CD8-positive, alpha-beta memory T cell (primary cell): ENCODE measurements around the gene CELF4. TPM values are rescaled to one million over a fixed set of nuclear protein-coding genes. Genes with fewer than 3 reads are reported as not detected.

Experiments
- CTCF ChIA-PET: fragments of 350-600 bp; sonication (Branson Sonifier 250); formaldehyde crosslinking; loops from one replicate; lab custom pipeline; 2021; ENCODE audit warnings: antibody characterized with exemption; lab: Charles Lee
- POLR2A ChIA-PET: fragments of 350-600 bp; sonication (Branson Sonifier 250); formaldehyde crosslinking; loops from one replicate; lab custom pipeline; 2021; ENCODE audit warnings: antibody characterized with exemption; lab: Charles Lee
- DNase-seq, 5 donors: peaks; one replicate each; pipeline versions ENCODE4 v3.0.0 to v3.0.0-alpha.2; 2020 to 2022; ENCODE audit warnings: mixed read lengths in 1 of 5
- H3K27ac ChIP-seq: one replicate; pipeline ENCODE4 v1.7.0; 2013; ENCODE audit warnings: low read depth, mild to moderate bottlenecking, low read length, moderate library complexity
- H3K27me3 ChIP-seq: 2 replicates; pipeline ENCODE4 v1.7.0; 2013; ENCODE audit warnings: low read length, mild to moderate bottlenecking; ENCODE audit not compliant: insufficient read depth, poor library complexity, severe bottlenecking
- H3K36me3 ChIP-seq: 2 replicates; pipeline ENCODE4 v1.7.0; 2013; ENCODE audit warnings: mild to moderate bottlenecking, low read length, moderate library complexity; ENCODE audit not compliant: insufficient read depth
- H3K4me1 ChIP-seq: 2 replicates; pipeline ENCODE4 v1.7.0; 2013; ENCODE audit warnings: mild to moderate bottlenecking, low read length, moderate library complexity; ENCODE audit not compliant: insufficient read depth
- H3K4me3 ChIP-seq: 2 replicates; pipeline ENCODE4 v1.7.0; 2013; ENCODE audit warnings: mild to moderate bottlenecking, low read length
- H3K9me3 ChIP-seq: 2 replicates; pipeline ENCODE4 v1.7.0; 2013; ENCODE audit warnings: mild to moderate bottlenecking, low read length
- H3K27ac Mint-ChIP-seq, 8 donors: one replicate each; pipeline ENCODE4 v1.8.0; 2020 to 2021; ENCODE audit warnings: mixed read lengths in 8 of 8, mild to moderate bottlenecking in 6 of 8, inconsistent platforms in 3 of 8, moderate library complexity in 3 of 8
- H3K27me3 Mint-ChIP-seq, 2 donors: one replicate each; pipeline ENCODE4 v1.8.0; 2020 to 2021; ENCODE audit warnings: mixed read lengths in 2 of 2, mild to moderate bottlenecking in 1 of 2, moderate library complexity in 1 of 2
- H3K36me3 Mint-ChIP-seq, 3 donors: one replicate each; pipeline ENCODE4 v1.8.0; 2020 to 2021; ENCODE audit warnings: mixed read lengths in 3 of 3, inconsistent platforms in 1 of 3, mild to moderate bottlenecking in 1 of 3
- H3K4me1 Mint-ChIP-seq, 3 donors: one replicate each; pipeline ENCODE4 v1.8.0; 2020 to 2021; ENCODE audit warnings: mixed read lengths in 3 of 3, inconsistent platforms in 1 of 3, mild to moderate bottlenecking in 1 of 3
- H3K4me3 Mint-ChIP-seq, 7 donors: one replicate each; pipeline ENCODE4 v1.8.0; 2020 to 2021; ENCODE audit warnings: mixed read lengths in 7 of 7, mild to moderate bottlenecking in 6 of 7, moderate library complexity in 4 of 7, inconsistent platforms in 2 of 7
- H3K9me3 Mint-ChIP-seq, 5 donors: one replicate each; pipeline ENCODE4 v1.8.0; 2020 to 2022; ENCODE audit warnings: mixed read lengths in 5 of 5, mild to moderate bottlenecking in 3 of 5, moderate library complexity in 2 of 5, inconsistent platforms in 1 of 5
- polyA plus RNA-seq: library from polyadenylated mRNA; unstranded; fragments of 300-500 nt; fragmentation: Illumina TruSeq; gene quantifications from one replicate; pipeline ENCODE4 v1.2.3, GENCODE V29; 2021
- total RNA-seq, 2 experiments: library from RNA; stranded (reverse); gene quantifications; one replicate each; pipeline ENCODE4 v1.2.3, GENCODE V29; 2021

CELF4 gene
- total and polyA plus RNA-seq, 3 experiments from 2014 or later, result not detected

DNA sequence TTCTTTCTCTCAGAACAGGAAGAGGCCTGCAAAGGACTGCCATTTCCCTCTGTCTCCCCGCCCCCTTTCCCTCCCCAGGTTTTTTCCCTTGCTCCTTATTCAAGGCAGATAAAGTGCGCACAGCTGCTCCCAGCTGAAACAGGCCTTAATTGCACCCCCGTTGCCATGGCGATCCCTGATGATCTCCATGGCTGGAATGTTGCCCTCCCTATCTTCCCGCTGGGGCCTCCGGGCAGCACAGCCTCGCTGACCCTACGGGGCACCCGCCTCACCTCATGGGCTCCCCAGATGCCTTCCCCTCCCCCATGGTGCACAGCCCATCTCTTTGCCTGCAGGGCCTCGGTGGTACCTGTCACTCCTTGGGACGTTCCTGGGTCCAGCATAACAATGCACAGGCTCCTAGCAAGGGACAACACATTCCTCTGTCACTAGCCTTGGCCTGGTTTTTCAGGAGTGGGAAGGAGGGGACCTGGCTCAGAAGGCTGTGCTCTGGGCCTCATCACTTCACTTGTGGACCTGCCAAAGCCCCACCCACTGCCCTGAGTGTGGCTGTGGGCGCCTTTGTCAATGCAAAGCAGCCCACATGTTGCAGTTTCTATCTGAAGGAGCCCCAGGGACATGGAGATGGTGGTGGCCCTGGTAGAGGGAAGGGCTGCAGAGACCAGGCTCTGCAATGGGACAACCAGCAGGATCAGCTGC, 115.0 kb downstream of the CELF4 start:
- H3K9me3 Mint-ChIP-seq, result peaks cover 0 to 2% (median 0%) of the 10 kb centered on the region in 5 donors
- Histone ChIP-seq H3K36me3 (no peaks in the 10 kb centered on the region), H3K4me1 (no peaks in the 10 kb centered on the region), H3K4me3 (no peak overlapping the region), H3K9me3 (no peaks in the 10 kb centered on the region), H3K27ac (no peak overlapping the region), H3K27me3 (no peaks in the 10 kb centered on the region)
- no peaks in the 10 kb centered on the region for H3K4me1 Mint-ChIP-seq
- no peak overlapping the region for H3K4me3 Mint-ChIP-seq
- peaks cover 9 to 11% of the 10 kb centered on the region in 2 donors for H3K27me3 Mint-ChIP-seq
- DNase-seq, result no peak
- ChIA-PET CTCF (no interaction called here), POLR2A (no interaction called here)
- H3K36me3 Mint-ChIP-seq, result no peaks in the 10 kb centered on the region
- H3K27ac Mint-ChIP-seq, result no peak overlapping the region

- DNase-seq, result no peak
- H3K4me1 ChIP-seq, result no peaks in the 10 kb centered on the region
- H3K27ac Mint-ChIP-seq, result no peak overlapping the region
These were observed 116.0 kb downstream of the CELF4 start for GRCh38 chr18:37449618-37450017.

GRCh38 chr18:37448946-37449345, 116.7 kb downstream of the CELF4 start:
- Mint-ChIP-seq H3K9me3 (peaks cover 0 to 2% (median 0%) of the 10 kb centered on the region in 5 donors), H3K27ac (no peak overlapping the region), H3K27me3 (peaks cover 11 to 13% of the 10 kb centered on the region in 2 donors), H3K4me1 (no peaks in the 10 kb centered on the region), H3K4me3 (no peak overlapping the region), H3K36me3 (no peaks in the 10 kb centered on the region)
- Histone ChIP-seq H3K4me3 (no peak overlapping the region), H3K4me1 (no peaks in the 10 kb centered on the region), H3K27ac (no peak overlapping the region), H3K27me3 (no peaks in the 10 kb centered on the region), H3K36me3 (no peaks in the 10 kb centered on the region), H3K9me3 (no peaks in the 10 kb centered on the region)
- DNase-seq, result no peak
- ChIA-PET CTCF (no interaction called here), POLR2A (no interaction called here)

More at GRCh38 chr18:37449618-37450017, 116.0 kb downstream of the CELF4 start:
- H3K27me3 ChIP-seq, result no peaks in the 10 kb centered on the region
- Mint-ChIP-seq H3K4me3 (no peak overlapping the region), H3K27me3 (peaks cover 9 to 13% of the 10 kb centered on the region in 2 donors), H3K36me3 (no peaks in the 10 kb centered on the region), H3K9me3 (peaks cover 0 to 2% (median 0%) of the 10 kb centered on the region in 5 donors), H3K4me1 (no peaks in the 10 kb centered on the region)
- CTCF ChIA-PET, result no interaction called here
- H3K4me3 ChIP-seq, result no peak overlapping the region
- no peaks in the 10 kb centered on the region for H3K36me3 ChIP-seq
- no peak overlapping the region for H3K27ac ChIP-seq
- POLR2A ChIA-PET, result no interaction called here
- H3K9me3 ChIP-seq, result no peaks in the 10 kb centered on the region

DNA sequence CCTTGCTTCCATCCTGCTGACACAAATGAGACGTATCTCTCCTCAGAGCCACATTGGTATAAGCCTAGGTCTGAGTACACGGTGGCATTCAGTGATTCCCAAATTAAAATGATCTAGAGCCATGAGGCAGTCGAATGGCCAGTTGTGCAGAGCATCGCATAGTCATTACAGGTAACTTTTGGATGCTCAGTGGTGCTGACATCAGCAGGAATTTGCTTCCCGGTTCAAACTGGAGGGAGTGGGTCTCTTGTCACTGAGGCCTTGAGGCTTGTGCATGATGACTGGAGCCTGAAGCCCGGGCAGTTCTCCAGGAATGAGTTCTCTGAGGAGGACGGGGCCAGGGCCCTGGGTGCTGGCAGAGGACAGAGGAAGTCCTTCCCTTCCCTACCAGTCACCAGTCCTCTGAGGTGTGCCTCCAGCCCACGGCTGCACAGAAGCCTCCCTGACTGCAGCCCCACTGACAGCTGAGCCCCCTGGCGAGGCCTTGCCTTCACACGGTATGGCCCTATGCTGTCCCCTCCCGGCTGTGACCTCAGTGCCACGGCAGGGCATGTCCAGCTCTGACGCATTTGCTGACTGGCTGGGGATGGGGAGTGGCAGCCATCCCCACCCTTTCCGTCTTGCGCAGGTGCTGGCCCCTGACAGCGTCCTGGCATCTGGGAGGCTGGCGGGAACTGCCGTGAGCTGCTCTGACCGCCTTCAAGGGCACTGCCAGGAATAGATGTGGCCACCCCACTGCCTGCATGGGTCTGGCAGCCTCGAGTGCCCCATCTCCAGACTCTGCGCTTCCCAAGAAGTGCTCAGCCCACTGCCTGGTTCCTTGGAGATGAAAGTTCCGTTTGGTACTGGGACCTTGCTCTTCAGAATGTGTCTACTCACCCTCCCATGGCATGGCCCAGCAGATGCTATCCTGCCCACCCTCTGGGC, 117.4 kb downstream of the CELF4 start:
- no peaks in the 10 kb centered on the region for H3K36me3 Mint-ChIP-seq
- Histone ChIP-seq H3K9me3 (no peaks in the 10 kb centered on the region), H3K36me3 (no peaks in the 10 kb centered on the region), H3K4me1 (no peaks in the 10 kb centered on the region), H3K27ac (no peak overlapping the region), H3K27me3 (no peaks in the 10 kb centered on the region), H3K4me3 (no peak overlapping the region)
- H3K4me3 Mint-ChIP-seq, result no peak overlapping the region
- peak overlapping the region in 1 of 8 donors; percentile 11 for H3K27ac Mint-ChIP-seq
- H3K9me3 Mint-ChIP-seq, result peaks cover 0 to 2% (median 0%) of the 10 kb centered on the region in 5 donors
- CTCF ChIA-PET, result no interaction called here
- no peak for DNase-seq
- peaks cover 11 to 12% of the 10 kb centered on the region in 2 donors for H3K27me3 Mint-ChIP-seq
- POLR2A ChIA-PET, result no interaction called here
- H3K4me1 Mint-ChIP-seq, result no peaks in the 10 kb centered on the region

DNA sequence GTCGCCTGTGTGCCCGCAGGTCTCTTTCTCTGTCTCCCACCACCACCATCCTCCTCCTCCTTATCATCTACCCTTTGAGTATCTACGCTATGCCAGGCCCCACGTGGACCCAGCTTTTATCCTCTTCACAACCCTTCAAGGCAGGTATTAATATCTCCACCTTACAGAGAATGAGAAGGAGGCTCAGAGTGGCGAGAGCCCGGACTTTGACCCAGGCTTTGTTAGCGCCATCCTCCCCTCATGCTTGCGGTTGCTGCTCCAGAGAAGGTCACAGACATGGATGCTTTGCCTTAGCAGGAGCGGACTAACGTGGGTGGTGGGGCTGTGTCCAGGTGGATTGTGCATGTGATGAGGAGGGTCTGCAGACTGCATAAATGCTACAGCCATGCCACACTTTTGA, 119.8 kb downstream of the CELF4 start:
- no peaks in the 10 kb centered on the region for H3K9me3 ChIP-seq
- no peak for DNase-seq
- H3K27ac ChIP-seq, result no peak overlapping the region
- H3K4me3 Mint-ChIP-seq, result no peak overlapping the region
- H3K9me3 Mint-ChIP-seq, result peaks cover 0 to 2% (median 0%) of the 10 kb centered on the region in 5 donors
- no peaks in the 10 kb centered on the region for H3K4me1 Mint-ChIP-seq
- H3K36me3 ChIP-seq, result no peaks in the 10 kb centered on the region
- no peaks in the 10 kb centered on the region for H3K36me3 Mint-ChIP-seq
- no peaks in the 10 kb centered on the region for H3K4me1 ChIP-seq
- no peaks in the 10 kb centered on the region for H3K27me3 ChIP-seq
- ChIA-PET POLR2A (no interaction called here), CTCF (no interaction called here)
- peaks cover 12 to 16% of the 10 kb centered on the region in 2 donors for H3K27me3 Mint-ChIP-seq
- no peak overlapping the region for H3K27ac Mint-ChIP-seq
- H3K4me3 ChIP-seq, result no peak overlapping the region

GRCh38 chr18:37445368-37445767, 120.2 kb downstream of the CELF4 start:
- Mint-ChIP-seq H3K9me3 (peaks cover 0 to 2% (median 0%) of the 10 kb centered on the region in 5 donors), H3K36me3 (no peaks in the 10 kb centered on the region), H3K4me3 (no peak overlapping the region), H3K27me3 (peaks cover 12 to 19% of the 10 kb centered on the region in 2 donors), H3K27ac (no peak overlapping the region), H3K4me1 (no peaks in the 10 kb centered on the region)
- Histone ChIP-seq H3K27ac (no peak overlapping the region), H3K27me3 (no peaks in the 10 kb centered on the region), H3K9me3 (no peaks in the 10 kb centered on the region), H3K4me1 (no peaks in the 10 kb centered on the region), H3K36me3 (no peaks in the 10 kb centered on the region), H3K4me3 (no peak overlapping the region)
- POLR2A ChIA-PET, result no interaction called here
- CTCF ChIA-PET, result no interaction called here
- DNase-seq, result no peak

GRCh38 chr18:37443325-37444055, 122.1 kb downstream of the CELF4 start:
- Histone ChIP-seq H3K36me3 (no peaks in the 10 kb centered on the region), H3K9me3 (no peaks in the 10 kb centered on the region), H3K27me3 (no peaks in the 10 kb centered on the region), H3K27ac (no peak overlapping the region), H3K4me3 (no peak overlapping the region), H3K4me1 (no peaks in the 10 kb centered on the region)
- no peak overlapping the region for H3K4me3 Mint-ChIP-seq
- CTCF ChIA-PET, result no interaction called here
- H3K4me1 Mint-ChIP-seq, result no peaks in the 10 kb centered on the region
- POLR2A ChIA-PET, result no interaction called here
- H3K36me3 Mint-ChIP-seq, result no peaks in the 10 kb centered on the region
- H3K27ac Mint-ChIP-seq, result no peak overlapping the region
- DNase-seq, result no peak
- H3K27me3 Mint-ChIP-seq, result peaks cover 5 to 21% of the 10 kb centered on the region in 2 donors
- peaks cover 0 to 2% (median 0%) of the 10 kb centered on the region in 5 donors for H3K9me3 Mint-ChIP-seq
